Left ventricle myocardium inferior (tissue), 1 donor: ENCODE data around the gene NSD2. TPM values are rescaled to one million over a fixed set of nuclear protein-coding genes. Genes with fewer than 3 reads are reported as not detected.

Source experiments
- DNase-seq: peaks from one replicate; pipeline ENCODE4 v3.0.0-alpha.2; 2020
- H3K27ac ChIP-seq: fragments of 200-600 bp; replicated peaks from 2 replicates; pipeline ENCODE4 v1.8.0; 2021
- H3K27me3 ChIP-seq: fragments of 200-600 bp; 2 replicates; pipeline ENCODE4 v1.8.0; 2021; ENCODE audit warnings: low read depth
- H3K36me3 ChIP-seq: fragments of 200-600 bp; 2 replicates; pipeline ENCODE4 v1.8.0; 2021
- H3K4me1 ChIP-seq: fragments of 200-600 bp; 2 replicates; pipeline ENCODE4 v1.8.0; 2021
- H3K4me3 ChIP-seq: fragments of 200-600 bp; 2 replicates; pipeline ENCODE4 v1.8.0; 2021; ENCODE audit warnings: mild to moderate bottlenecking, moderate library complexity
- H3K9me3 ChIP-seq: fragments of 200-600 bp; replicated peaks from 2 replicates; pipeline ENCODE4 v1.8.0; 2021
- intact Hi-C: fragments of 100-400 bp; cut with micrococcal nuclease; formaldehyde crosslinking; loops from one replicate; pipeline ENCODE4 v1.11.0; 2022
- total RNA-seq: library from RNA; stranded (reverse); fragmentation: NEBNext Ultra II Directional; extraction: Animal tissue kit (Norgen Biotek cat#: 25700); gene quantifications from one replicate; pipeline ENCODE4 v1.2.1, GENCODE V29; 2021
- TF ChIP-seq, protein P1 (sequence below): fragments of 200-600 bp; IDR thresholded peaks from 2 replicates; pipeline ENCODE4 v1.8.0; 2021; ENCODE audit warnings: antibody characterized with exemption, mild to moderate bottlenecking, borderline replicate concordance
- donor health status: DM: no; HTN: yes; CAD: no; lungs with severe emphysema.

The NSD2 gene
- total RNA-seq, 1 donor from 2014 or later = 42.5 TPM

GRCh38 chr4:1825326-1825725 lies 45.9 kb upstream of the NSD2 start:
- TF ChIP-seq, protein P1, sequence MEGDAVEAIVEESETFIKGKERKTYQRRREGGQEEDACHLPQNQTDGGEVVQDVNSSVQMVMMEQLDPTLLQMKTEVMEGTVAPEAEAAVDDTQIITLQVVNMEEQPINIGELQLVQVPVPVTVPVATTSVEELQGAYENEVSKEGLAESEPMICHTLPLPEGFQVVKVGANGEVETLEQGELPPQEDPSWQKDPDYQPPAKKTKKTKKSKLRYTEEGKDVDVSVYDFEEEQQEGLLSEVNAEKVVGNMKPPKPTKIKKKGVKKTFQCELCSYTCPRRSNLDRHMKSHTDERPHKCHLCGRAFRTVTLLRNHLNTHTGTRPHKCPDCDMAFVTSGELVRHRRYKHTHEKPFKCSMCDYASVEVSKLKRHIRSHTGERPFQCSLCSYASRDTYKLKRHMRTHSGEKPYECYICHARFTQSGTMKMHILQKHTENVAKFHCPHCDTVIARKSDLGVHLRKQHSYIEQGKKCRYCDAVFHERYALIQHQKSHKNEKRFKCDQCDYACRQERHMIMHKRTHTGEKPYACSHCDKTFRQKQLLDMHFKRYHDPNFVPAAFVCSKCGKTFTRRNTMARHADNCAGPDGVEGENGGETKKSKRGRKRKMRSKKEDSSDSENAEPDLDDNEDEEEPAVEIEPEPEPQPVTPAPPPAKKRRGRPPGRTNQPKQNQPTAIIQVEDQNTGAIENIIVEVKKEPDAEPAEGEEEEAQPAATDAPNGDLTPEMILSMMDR = no peak
- intact Hi-C loops = no loop called here
- Histone ChIP-seq H3K4me1 (no peaks in the 10 kb centered on the region), H3K36me3 (peaks cover 60% of the 10 kb centered on the region), H3K27ac (no peak overlapping the region), H3K9me3 (no peaks in the 10 kb centered on the region), H3K4me3 (no peak overlapping the region), H3K27me3 (no peaks in the 10 kb centered on the region)
- no peak for DNase-seq

DNA sequence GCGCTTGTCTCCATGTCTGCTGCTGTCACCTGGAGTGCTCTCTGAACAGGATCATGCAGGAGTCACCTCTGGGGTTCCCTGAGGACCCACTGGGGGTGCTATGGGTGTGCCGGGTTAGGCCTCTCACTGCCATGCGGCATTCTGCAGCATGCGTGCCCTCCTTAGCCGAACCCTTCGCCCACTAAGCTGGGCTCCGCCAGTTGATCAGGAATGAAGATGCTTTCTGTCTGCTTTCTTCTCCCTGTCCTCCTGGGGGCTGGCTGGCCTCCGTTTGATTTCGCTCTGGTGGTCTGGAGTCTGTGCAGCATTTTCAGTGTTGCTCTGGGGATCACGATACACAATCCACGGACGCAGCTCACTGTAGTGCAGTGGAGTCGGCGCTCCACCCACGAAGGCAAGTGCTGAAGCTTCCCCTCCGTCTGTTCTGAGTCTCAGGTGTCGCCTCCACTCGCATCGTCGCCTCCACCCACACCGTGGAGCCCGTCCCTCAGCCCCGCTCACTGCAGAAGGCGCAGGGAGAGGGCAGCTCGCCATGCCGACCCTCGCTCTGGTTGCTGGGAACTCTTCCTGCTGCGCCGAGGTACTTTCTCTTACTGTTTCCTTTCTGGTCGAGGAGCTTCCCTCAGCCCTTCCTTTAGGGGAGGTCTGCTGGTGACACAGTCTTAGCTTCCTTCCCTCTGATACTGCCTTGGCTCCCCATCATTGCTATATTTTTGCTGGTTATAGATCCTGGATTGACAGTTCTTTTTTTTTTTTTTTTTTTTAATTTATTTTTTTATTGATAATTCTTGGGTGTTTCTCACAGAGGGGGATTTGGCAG lies 44.5 kb upstream of the NSD2 start:
- H3K27me3 ChIP-seq = no peaks in the 10 kb centered on the region

GRCh38 chr4:1830234-1830633 lies 41.0 kb upstream of the NSD2 start:
- no peak overlapping the region for H3K27ac ChIP-seq
- no peak for DNase-seq
- no peaks in the 10 kb centered on the region for H3K9me3 ChIP-seq
- intact Hi-C loops = no loop called here
- H3K27me3 ChIP-seq = no peaks in the 10 kb centered on the region
- no peak overlapping the region for H3K4me3 ChIP-seq
- H3K4me1 ChIP-seq = no peaks in the 10 kb centered on the region
- TF ChIP-seq, protein P1 = no peak
- peaks cover 63% of the 10 kb centered on the region for H3K36me3 ChIP-seq

More for the DNA sequence above, 44.5 kb upstream of the NSD2 start:
- H3K4me1 ChIP-seq = no peaks in the 10 kb centered on the region
- H3K27ac ChIP-seq = no peak overlapping the region
- no peak overlapping the region for H3K4me3 ChIP-seq
- TF ChIP-seq, protein P1 = no peak
- H3K9me3 ChIP-seq = no peaks in the 10 kb centered on the region
- H3K36me3 ChIP-seq = peaks cover 60% of the 10 kb centered on the region
- intact Hi-C loops = no loop called here
- no peak for DNase-seq

DNA sequence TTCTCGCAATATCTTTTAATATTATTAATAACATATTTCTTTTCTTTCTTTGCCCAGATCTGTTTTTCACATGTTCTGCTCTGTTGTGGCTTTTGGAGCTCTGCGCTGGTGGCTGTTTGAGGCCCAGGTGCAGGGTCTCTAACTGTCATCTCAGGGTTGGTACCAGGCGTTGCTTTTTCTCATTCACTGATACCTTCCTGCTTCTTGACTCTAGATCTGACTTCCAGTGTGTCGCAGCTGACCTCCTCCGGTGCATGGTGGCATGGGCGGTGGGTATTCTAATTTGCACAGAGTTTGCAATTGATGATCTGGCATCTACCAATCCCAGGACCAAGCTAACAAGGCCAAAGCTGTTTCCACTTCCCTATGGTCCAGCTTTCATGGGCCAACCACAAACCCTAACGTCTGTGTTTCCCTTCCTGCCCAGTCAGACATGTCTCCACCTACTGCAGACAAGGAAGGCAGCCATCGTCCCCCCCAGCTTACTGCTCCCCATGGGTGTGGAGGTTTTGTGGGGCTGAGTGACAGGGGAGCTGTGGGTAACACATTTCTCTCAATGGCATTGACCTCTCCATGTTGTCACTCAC lies 40.5 kb upstream of the NSD2 start:
- intact Hi-C loops = no loop called here
- Histone ChIP-seq H3K4me3 (no peak overlapping the region), H3K27ac (no peak overlapping the region), H3K27me3 (no peaks in the 10 kb centered on the region), H3K4me1 (no peaks in the 10 kb centered on the region), H3K36me3 (peaks cover 68% of the 10 kb centered on the region), H3K9me3 (no peaks in the 10 kb centered on the region)
- no peak for DNase-seq
- TF ChIP-seq, protein P1 = no peak

DNA sequence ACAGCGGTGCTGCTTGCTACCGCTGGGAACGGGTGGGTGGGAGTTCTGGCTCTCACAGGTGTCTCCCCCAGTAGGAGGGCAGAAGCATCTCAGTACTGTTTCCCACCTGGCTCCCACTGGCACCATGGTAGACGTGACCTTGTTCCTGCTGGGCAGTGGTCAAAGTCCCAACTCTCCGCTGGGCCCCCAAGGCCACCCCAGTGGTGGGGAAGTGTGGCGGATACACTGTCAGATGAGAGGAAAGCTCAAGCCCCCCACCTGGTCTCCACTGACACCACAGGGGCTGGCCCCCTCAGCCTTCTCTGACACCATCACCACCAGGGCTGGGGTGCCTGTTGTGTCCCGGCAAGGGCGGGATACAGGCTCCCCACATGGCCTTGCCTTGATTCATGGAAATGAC lies 39.9 kb upstream of the NSD2 start:
- Histone ChIP-seq H3K36me3 (peaks cover 68% of the 10 kb centered on the region), H3K4me3 (no peak overlapping the region), H3K27me3 (no peaks in the 10 kb centered on the region), H3K27ac (no peak overlapping the region), H3K9me3 (no peaks in the 10 kb centered on the region), H3K4me1 (no peaks in the 10 kb centered on the region)
- TF ChIP-seq, protein P1 = no peak
- no peak for DNase-seq
- intact Hi-C loops = no loop called here
